Measurements from ENCODE around the gene FAM156B. TPM values are rescaled to one million over a fixed set of nuclear protein-coding genes. Genes with fewer than 3 reads are reported as not detected.
A peak's percentile ranks its signal among the peaks of the same experiment; 100 is the strongest.

The FAM156B gene
- total RNA-seq, 1 experiment from 2014 or later: 11.2 TPM

- Histone ChIP-seq H3K9ac (ENCODE audit: extremely low read depth, insufficient read length, low read length) (peak overlapping the region; percentile 79), H4K8ac (replicated peaks; ENCODE audit: insufficient read length, low read depth, low read length) (no peak overlapping the region), H2BK12ac (ENCODE audit: insufficient read length, low read depth, low read length) (no peak overlapping the region), H2BK120ac (ENCODE audit: low read depth, low read length, poor library complexity, severe bottlenecking) (no peak overlapping the region), H3K4me1 (ENCODE audit: insufficient read depth, low read length) (no peaks in the 10 kb centered on the region), H4K91ac (ENCODE audit: insufficient read length, low read depth, low read length) (no peak overlapping the region), H3K18ac (ENCODE audit: insufficient read length, low read depth, low read length) (peak overlapping the region; percentile 41), H3K27me3 (ENCODE audit: insufficient read depth, low read length) (no peaks in the 10 kb centered on the region), H2AFZ (ENCODE audit: low read length) (no peak overlapping the region), H3K23me2 (ENCODE audit: insufficient read length, low read depth, low read length, poor library complexity, severe bottlenecking) (peaks cover 6% of the 10 kb centered on the region), H3K4me2 (ENCODE audit: insufficient read depth, insufficient read length, low read length) (peak overlapping the region; percentile 71), H3K4ac (ENCODE audit: low read depth, low read length) (no peak overlapping the region), H3K56ac (ENCODE audit: insufficient read length, low read depth, low read length) (no peak overlapping the region), H3T11ph (ENCODE audit: low read length) (no peak overlapping the region), H3K79me2 (ENCODE audit: insufficient read depth, low read length) (no peaks in the 10 kb centered on the region), H2BK5ac (ENCODE audit: insufficient read length, low read length) (no peak overlapping the region), H3K23ac (ENCODE audit: insufficient read length, low read depth, low read length) (no peak overlapping the region), H3K27ac (ENCODE audit: insufficient read length, low read depth, low read length) (peak overlapping the region; percentile 45), H3K9me3 (ENCODE audit: control insufficient read depth, low read depth, low read length) (peaks cover 6% of the 10 kb centered on the region), H3K14ac (ENCODE audit: insufficient read depth, low read length) (0 out of 2 replicates have a peak overlapping the region, but pooled peaks have one; percentile 10), H2AK5ac (ENCODE audit: insufficient read length, low read length) (no peak overlapping the region), H4K20me1 (ENCODE audit: control insufficient read depth, insufficient read depth, insufficient read length) (no peaks in the 10 kb centered on the region), H3K79me1 (ENCODE audit: insufficient read depth, low read depth, low read length, poor library complexity, severe bottlenecking) (no peaks in the 10 kb centered on the region), H4K5ac (ENCODE audit: insufficient read length, low read depth, low read length) (peak overlapping the region; percentile 15), H2BK15ac (ENCODE audit: low read depth, low read length) (no peak overlapping the region), H2BK20ac (ENCODE audit: low read depth, low read length, poor library complexity, severe bottlenecking) (no peak overlapping the region)
- Mint-ChIP-seq H3K27ac (peak overlapping the region; percentile 97 to 100 (median 99)), H3K27me3 (ENCODE audit: low read depth) (no peaks in the 10 kb centered on the region; the same call in 1 of the 2 replicates), H3K4me1 (peaks cover 0 to 4% of the 10 kb centered on the region in 2 experiments; a peak in 1 of 4 replicates), H3K4me3 (peak overlapping the region; percentile 83 to 86), H3K36me3 (ENCODE audit: insufficient read depth in 1 of 3, low read depth in 3 of 3) (peaks cover 0 to 2% (median 0%) of the 10 kb centered on the region in 3 experiments; a peak in 2 of 7 replicates), H3K9me3 (peaks cover 40 to 43% of the 10 kb centered on the region in 2 experiments)
- no peak for DNase-seq
- WGBS (ENCODE audit: extremely low coverage, insufficient read length, low lambda C conversion rate): no CpG with 5 or more reads among the region's 27 CpGs
- TF ChIP-seq, protein P1, sequence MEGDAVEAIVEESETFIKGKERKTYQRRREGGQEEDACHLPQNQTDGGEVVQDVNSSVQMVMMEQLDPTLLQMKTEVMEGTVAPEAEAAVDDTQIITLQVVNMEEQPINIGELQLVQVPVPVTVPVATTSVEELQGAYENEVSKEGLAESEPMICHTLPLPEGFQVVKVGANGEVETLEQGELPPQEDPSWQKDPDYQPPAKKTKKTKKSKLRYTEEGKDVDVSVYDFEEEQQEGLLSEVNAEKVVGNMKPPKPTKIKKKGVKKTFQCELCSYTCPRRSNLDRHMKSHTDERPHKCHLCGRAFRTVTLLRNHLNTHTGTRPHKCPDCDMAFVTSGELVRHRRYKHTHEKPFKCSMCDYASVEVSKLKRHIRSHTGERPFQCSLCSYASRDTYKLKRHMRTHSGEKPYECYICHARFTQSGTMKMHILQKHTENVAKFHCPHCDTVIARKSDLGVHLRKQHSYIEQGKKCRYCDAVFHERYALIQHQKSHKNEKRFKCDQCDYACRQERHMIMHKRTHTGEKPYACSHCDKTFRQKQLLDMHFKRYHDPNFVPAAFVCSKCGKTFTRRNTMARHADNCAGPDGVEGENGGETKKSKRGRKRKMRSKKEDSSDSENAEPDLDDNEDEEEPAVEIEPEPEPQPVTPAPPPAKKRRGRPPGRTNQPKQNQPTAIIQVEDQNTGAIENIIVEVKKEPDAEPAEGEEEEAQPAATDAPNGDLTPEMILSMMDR (conservative IDR thresholded peaks at IDR 0.05): no peak
Measured at GRCh38 chrX:52933976-52934703, 37.0 kb downstream of the FAM156B start.

Measured in H9 (cell line).